Stimulated activated CD8-positive, alpha-beta memory T cell treated with anti-CD3 and anti-CD28 coated beads, Interleukin-12 subunit alpha, Interleukin-12 subunit beta, amount 100 ng/mL, for 4 hours (primary cell): ENCODE measurements around the gene ATP9B.

ENCODE experiments used
- DNase-seq: peaks from one replicate; pipeline ENCODE4 v3.0.0-alpha.2; 2020; ENCODE audit warnings: low read depth

ATP9B gene

GRCh38 chr18:79068937-79069716, at the start of gene ATP9B:
TSS of gene ATP9B (plus strand) at chr18:79069394. CDS start at chr18:79069411, 17 bp downstream.
- DNase-seq, result peak; percentile 99

- no peak for DNase-seq
These were observed 49.3 kb upstream of the ATP9B start for GRCh38 chr18:79019881-79020280.

- DNase-seq, result no peak
These were observed 46.6 kb upstream of the ATP9B start for GRCh38 chr18:79022603-79023002.

GRCh38 chr18:79026491-79026890, 42.7 kb upstream of the ATP9B start:
- DNase-seq, result no peak

- no peak for DNase-seq
These were observed 38.5 kb upstream of the ATP9B start for GRCh38 chr18:79030680-79031079.

GRCh38 chr18:79042276-79042675, 26.9 kb upstream of the ATP9B start:
- no peak for DNase-seq

- no peak for DNase-seq
These were observed 25.9 kb upstream of the ATP9B start for GRCh38 chr18:79043288-79043687.

- DNase-seq, result no peak
These were observed 22.7 kb upstream of the ATP9B start for GRCh38 chr18:79046522-79046921.

GRCh38 chr18:79047556-79048244, 21.5 kb upstream of the ATP9B start:
- DNase-seq, result no peak

GRCh38 chr18:79048245-79048632, 21.0 kb upstream of the ATP9B start:
- DNase-seq, result no peak

- no peak for DNase-seq
These were observed 19.7 kb upstream of the ATP9B start for GRCh38 chr18:79049506-79049905.

- no peak for DNase-seq
These were observed 19.2 kb upstream of the ATP9B start for GRCh38 chr18:79050005-79050404.

- no peak for DNase-seq
These were observed 12.3 kb upstream of the ATP9B start for GRCh38 chr18:79056827-79057367.

- DNase-seq, result no peak
These were observed 11.2 kb upstream of the ATP9B start for GRCh38 chr18:79058007-79058406.

GRCh38 chr18:79062806-79063205, 6.4 kb upstream of the ATP9B start:
- no peak for DNase-seq

- DNase-seq, result no peak
These were observed 5.0 kb upstream of the ATP9B start for GRCh38 chr18:79064228-79064627.

- DNase-seq, result no peak
These were observed 3.4 kb upstream of the ATP9B start for GRCh38 chr18:79065802-79066201.

GRCh38 chr18:79067611-79068010, 1.6 kb upstream of the ATP9B start:
- no peak for DNase-seq

GRCh38 chr18:79068341-79068936, 755 bp upstream of the ATP9B start:
- no peak for DNase-seq

- DNase-seq, result no peak
These were observed 540 bp downstream of the ATP9B start for GRCh38 chr18:79069717-79070151.

GRCh38 chr18:79070486-79070885, 1.3 kb downstream of the ATP9B start:
- no peak for DNase-seq

GRCh38 chr18:79071037-79071436, 1.8 kb downstream of the ATP9B start:
- DNase-seq, result no peak
